Gastroesophageal sphincter (tissue), 4 donors: ENCODE results near the gene MOCOS. TPM values are rescaled to one million over a fixed set of nuclear protein-coding genes. Genes with fewer than 3 reads are reported as not detected.

Experiments used
- ATAC-seq: fragments of 150-250 bp; one replicate; pipeline ENCODE4 v1.9.1; 2016; ENCODE audit warnings: mild to moderate bottlenecking, moderate library complexity
- H3K27ac ChIP-seq, 4 donors: fragments of 200-600 bp; sonication (generic) in 3 of 4; 1 replicate in 3 of 4; 2 replicates in 1 of 4; pipeline ENCODE4 v1.5.1; 2016 to 2019
- H3K27me3 ChIP-seq: fragments of 200-600 bp; sonication (generic); one replicate; pipeline ENCODE4 v1.5.1; 2019
- H3K36me3 ChIP-seq, 2 donors: fragments of 200-600 bp; sonication (generic); one replicate each; pipeline ENCODE4 v1.5.1; 2019; ENCODE audit warnings: control low read depth in 1 of 2
- H3K4me1 ChIP-seq, 3 donors: fragments of 200-600 bp; sonication (generic); 1 replicate in 2 of 3; 2 replicates in 1 of 3; pipeline ENCODE4 v1.5.1; 2016 to 2019; ENCODE audit warnings: control low read depth in 2 of 3
- H3K4me3 ChIP-seq, 2 donors: fragments of 200-600 bp; sonication (generic); one replicate each; pipeline ENCODE4 v1.5.1; 2019; ENCODE audit warnings: mild to moderate bottlenecking in 1 of 2, moderate library complexity in 1 of 2
- H3K9me3 ChIP-seq, 3 donors: fragments of 200-600 bp; sonication (generic); one replicate each; pipeline ENCODE4 v1.5.1; 2017 to 2019; ENCODE audit warnings: control low read depth in 2 of 3
- CTCF ChIP-seq, 4 experiments: fragments of 200-600 bp in 2 of 4; fragments of 450-650 bp in 2 of 4; sonication (generic) in 1 of 4; IDR thresholded peaks; one replicate each; pipeline ENCODE4 v1.5.1; 2017 to 2019; ENCODE audit warnings: antibody characterized with exemption in 4 of 4, mild to moderate bottlenecking in 2 of 4, moderate library complexity in 2 of 4
- EP300 ChIP-seq: sonication (generic); formaldehyde crosslinking; IDR thresholded peaks from one replicate; pipeline ENCODE4 v1.6.1; 2017; ENCODE audit warnings: antibody characterized with exemption, mild to moderate bottlenecking
- POLR2A ChIP-seq, 2 donors: fragments of 450-650 bp; IDR thresholded peaks; one replicate each; pipeline ENCODE4 v1.6.1; 2017; ENCODE audit warnings: antibody characterized with exemption in 2 of 2, mild to moderate bottlenecking in 2 of 2, moderate library complexity in 1 of 2
- POLR2AphosphoS5 ChIP-seq: sonication (generic); formaldehyde crosslinking; IDR thresholded peaks from one replicate; pipeline ENCODE4 v1.6.1; 2017; ENCODE audit warnings: antibody characterized with exemption
- WGBS, 2 donors: methylation state at CpG; one replicate each; pipeline ENCODE4 v1.1.5; 2018; ENCODE audit warnings: low coverage in 1 of 2; 5-methylcytosine and 5-hydroxymethylcytosine counted together
- total RNA-seq, 4 donors: library from RNA; depleted of rRNA; stranded (reverse); fragments of >200 nt; gene quantifications; one replicate each; pipeline ENCODE4 v1.1.0, GENCODE V29; 2016

MOCOS gene
- total RNA-seq, 4 donors from 2014 or later = 1.3 to 2.1 (median 1.7) TPM

GRCh38 chr18:36194600-36195315 is 7.5 kb downstream of the MOCOS start:
- 81 to 91% methylated on average over 7 to 8 of the region's 8 CpGs for WGBS, 2 donors
- TF ChIP-seq CTCF (IDR thresholded peaks at IDR 0.05) (no peak), POLR2AphosphoS5 (no peak), EP300 (no peak), POLR2A (IDR thresholded peaks at IDR 0.05) (no peak)
- H3K27me3 ChIP-seq = no peaks in the 10 kb centered on the region
- no peaks in the 10 kb centered on the region for H3K36me3 ChIP-seq
- H3K9me3 ChIP-seq = no peaks in the 10 kb centered on the region
- ATAC-seq = no peak
- peaks cover 0 to 7% (median 0%) of the 10 kb centered on the region in 3 donors for H3K4me1 ChIP-seq
- H3K4me3 ChIP-seq = no peak overlapping the region
- no peak overlapping the region for H3K27ac ChIP-seq

- Histone ChIP-seq H3K27ac (no peak overlapping the region), H3K9me3 (no peaks in the 10 kb centered on the region), H3K27me3 (no peaks in the 10 kb centered on the region), H3K4me3 (no peak overlapping the region), H3K36me3 (no peaks in the 10 kb centered on the region), H3K4me1 (peaks cover 0 to 7% (median 0%) of the 10 kb centered on the region in 3 donors)
- TF ChIP-seq CTCF (IDR thresholded peaks at IDR 0.05) (no peak), POLR2A (IDR thresholded peaks at IDR 0.05) (no peak)
- 20 to 39% methylated on average over 2 to 3 of the region's 3 CpGs for WGBS, 2 donors
- ATAC-seq = no peak
These were observed 8.3 kb downstream of the MOCOS start for GRCh38 chr18:36195427-36196122.

GRCh38 chr18:36196238-36196995 is 9.1 kb downstream of the MOCOS start:
- Histone ChIP-seq H3K4me3 (no peak overlapping the region), H3K27me3 (no peaks in the 10 kb centered on the region), H3K9me3 (no peaks in the 10 kb centered on the region), H3K36me3 (no peaks in the 10 kb centered on the region), H3K27ac (no peak overlapping the region), H3K4me1 (peaks cover 0 to 7% (median 0%) of the 10 kb centered on the region in 3 donors)
- no peak for TF ChIP-seq EP300
- no peak for TF ChIP-seq POLR2AphosphoS5
- WGBS, 2 donors = 55 to 78% methylated on average over 2 to 5 of the region's 6 CpGs
- no peak for ATAC-seq

- Histone ChIP-seq H3K9me3 (no peaks in the 10 kb centered on the region), H3K27ac (no peak overlapping the region), H3K27me3 (no peaks in the 10 kb centered on the region), H3K4me1 (peaks cover 0 to 7% (median 0%) of the 10 kb centered on the region in 3 donors), H3K4me3 (no peak overlapping the region), H3K36me3 (no peaks in the 10 kb centered on the region)
- ATAC-seq = no peak
- TF ChIP-seq POLR2A (IDR thresholded peaks at IDR 0.05) (no peak), POLR2AphosphoS5 (no peak), EP300 (no peak)
These were observed 10.3 kb downstream of the MOCOS start for GRCh38 chr18:36197511-36198166.

- TF ChIP-seq EP300 (no peak), CTCF (IDR thresholded peaks at IDR 0.05) (no peak), POLR2A (IDR thresholded peaks at IDR 0.05) (no peak), POLR2AphosphoS5 (no peak)
- Histone ChIP-seq H3K9me3 (no peaks in the 10 kb centered on the region), H3K4me3 (no peak overlapping the region), H3K27me3 (no peaks in the 10 kb centered on the region), H3K27ac (no peak overlapping the region), H3K36me3 (no peaks in the 10 kb centered on the region), H3K4me1 (peaks cover 0 to 7% (median 0%) of the 10 kb centered on the region in 3 donors)
- 85 to 100% methylated on average over 2 to 3 of the region's 22 CpGs for WGBS, 2 donors
- no peak for ATAC-seq
These were observed 12.5 kb downstream of the MOCOS start for GRCh38 chr18:36199691-36200295.
